Stimulated activated CD4-positive, alpha-beta T cell treated with anti-CD3 and anti-CD28 coated beads, TNF-alpha, amount 100 ng/mL, for 1 hour (primary cell): Measurements from ENCODE around the gene PANK1.
"Not testable (repeated sequence)": the region's sequence is repeated elsewhere in the genome, so short reads cannot be mapped to it uniquely, and the experiment has no call there.

Experiments
- DNase-seq, 3 donors: peaks; one replicate each; pipeline ENCODE4 v3.0.0-alpha.2; 2020; ENCODE audit warnings: low read depth in 3 of 3, low spot score in 1 of 3

The PANK1 gene

GRCh38 chr10:89622151-89622550 is 22.9 kb downstream of the PANK1 start:
- DNase-seq = no peak

- DNase-seq = no peak
These were observed 23.6 kb downstream of the PANK1 start for GRCh38 chr10:89621438-89621837.

- not testable (repeated sequence) for DNase-seq
These were observed 24.7 kb downstream of the PANK1 start for GRCh38 chr10:89620296-89620695.

- DNase-seq = no peak
These were observed 29.2 kb downstream of the PANK1 start for GRCh38 chr10:89615824-89616223.

- no peak for DNase-seq
These were observed 29.9 kb downstream of the PANK1 start for GRCh38 chr10:89615112-89615511.

GRCh38 chr10:89613582-89613981 is 31.5 kb downstream of the PANK1 start:
- DNase-seq = no peak

GRCh38 chr10:89611282-89611681 is 33.8 kb downstream of the PANK1 start:
- DNase-seq = no peak

GRCh38 chr10:89609833-89610346 is 35.2 kb downstream of the PANK1 start:
- DNase-seq = no peak

- DNase-seq = no peak
These were observed 40.8 kb downstream of the PANK1 start for GRCh38 chr10:89604200-89604599.

GRCh38 chr10:89602919-89603318 is 42.1 kb downstream of the PANK1 start:
- no peak for DNase-seq

GRCh38 chr10:89601728-89602361 is 43.2 kb downstream of the PANK1 start:
- DNase-seq = no peak

- DNase-seq = no peak
These were observed 45.0 kb downstream of the PANK1 start for GRCh38 chr10:89600041-89600440.

GRCh38 chr10:89593043-89593442 is 52.0 kb downstream of the PANK1 start:
- DNase-seq = no peak

GRCh38 chr10:89592539-89592938 is 52.5 kb downstream of the PANK1 start:
- DNase-seq = no peak

GRCh38 chr10:89591796-89592271 is 53.2 kb downstream of the PANK1 start:
- no peak for DNase-seq

- DNase-seq = no peak
These were observed 53.8 kb downstream of the PANK1 start for GRCh38 chr10:89591111-89591795.

- no peak for DNase-seq
These were observed 54.7 kb downstream of the PANK1 start for GRCh38 chr10:89590326-89590725.

GRCh38 chr10:89589101-89589720 is 55.8 kb downstream of the PANK1 start:
- no peak for DNase-seq

- DNase-seq = no peak
These were observed 56.4 kb downstream of the PANK1 start for GRCh38 chr10:89588671-89589070.

GRCh38 chr10:89582022-89582421 is 63.0 kb downstream of the PANK1 start:
- DNase-seq = no peak

- DNase-seq = no peak
These were observed 64.8 kb downstream of the PANK1 start for GRCh38 chr10:89580243-89580642.

- no peak for DNase-seq
These were observed 68.3 kb downstream of the PANK1 start for GRCh38 chr10:89576696-89577095.
